ENCODE results near the gene FGR. TPM values are rescaled to one million over a fixed set of nuclear protein-coding genes. Genes with fewer than 3 reads are reported as not detected.

Gene FGR
- total and polyA plus RNA-seq, 2 donors (not counting 1 experiment from before 2014, with no cell fraction given), result 57.0 to 295 TPM

DNA sequence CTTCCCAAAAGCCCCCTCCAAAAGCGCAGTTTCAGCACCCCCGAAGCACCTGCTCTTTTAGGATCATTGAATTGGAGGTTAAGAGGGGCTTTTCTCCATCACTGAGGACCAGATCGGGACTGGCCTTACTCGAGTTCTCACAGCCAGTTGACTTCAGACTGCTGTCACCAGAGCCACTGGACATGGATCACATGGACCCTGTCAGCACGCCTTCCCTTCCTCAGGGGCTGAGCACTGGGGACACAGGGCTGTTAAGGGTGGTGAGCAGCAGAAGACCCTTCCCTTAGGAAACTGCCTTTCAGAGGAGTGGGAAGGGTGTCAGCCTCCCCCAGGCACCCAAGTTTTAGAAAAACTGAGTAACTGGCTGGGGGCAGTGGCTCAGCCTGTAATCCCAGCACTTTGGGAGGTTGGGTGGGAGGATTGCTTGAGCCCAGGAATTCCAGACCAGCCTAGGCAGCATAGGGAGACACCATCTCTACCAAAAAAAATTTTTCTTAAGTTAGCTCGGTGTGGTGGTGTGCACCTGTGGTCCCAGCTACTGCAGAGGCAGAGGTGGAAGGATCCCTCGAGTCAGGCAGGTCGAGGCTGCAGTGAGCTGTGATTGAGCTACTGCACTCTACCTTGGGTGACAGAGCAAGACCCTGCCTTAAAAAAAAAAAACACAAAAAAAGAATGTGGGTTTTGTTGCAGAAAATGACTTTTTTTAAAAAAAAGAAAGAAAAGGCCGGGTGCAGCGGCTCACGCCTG, 584 bp upstream of the FGR start:
- peak overlapping the region; percentile 94 for H3K27ac Mint-ChIP-seq
- H3K27ac ChIP-seq (ENCODE audit: low read length in 2 of 2), result peak overlapping the region; percentile 90
- POLR2A ChIA-PET, result interaction anchor here (0.7 to 1.4 kb wide), 7 partner anchors 10 to 657 kb away, joined by 3 to 5 read pairs (median 5); partner anchors contain the start of gene WASF2

More for the DNA sequence above, 584 bp upstream of the FGR start:
- CTCF ChIA-PET, result interaction anchor here (1.1 to 2.6 kb wide), 4 partner anchors 10 to 28 kb away, joined by 3 to 7 read pairs (median 7); no protein-coding TSS in a partner anchor
- no peak for TF ChIP-seq CTCF (IDR thresholded peaks at IDR 0.05)
- no peak for TF ChIP-seq EZH2 (IDR thresholded peaks at IDR 0.05; ENCODE audit: borderline replicate concordance, insufficient read depth, low read depth, low read length, poor library complexity, severe bottlenecking)
- Histone ChIP-seq H3K4me3 (ENCODE audit: control extremely low read depth in 1 of 5, extremely low read depth in 1 of 5, insufficient read depth in 1 of 5, low read depth in 2 of 5, low read length in 4 of 5) (peak overlapping the region in 4 of 5 experiments; percentile 68 to 78 (median 72)), H3K9ac (ENCODE audit: low read length) (peak overlapping the region; percentile 77), H3K4me1 (ENCODE audit: control insufficient read depth in 2 of 2, insufficient read depth in 2 of 2, low read length in 2 of 2) (peaks cover 61 to 84% of the 10 kb centered on the region in 2 donors), H3K36me3 (replicated peaks in 1 of 2; ENCODE audit: control extremely low read depth in 1 of 2, control insufficient read depth in 1 of 2, extremely low read depth in 1 of 2, insufficient read depth in 2 of 2, low read length in 1 of 2) (no peaks in the 10 kb centered on the region), H3K79me2 (ENCODE audit: control insufficient read depth, insufficient read depth, low read length) (peaks cover 12% of the 10 kb centered on the region), H3K27me3 (replicated peaks in 1 of 4; ENCODE audit: control extremely low read depth in 1 of 4, control insufficient read depth in 3 of 4, insufficient read depth in 4 of 4, low read length in 3 of 4) (no peaks in the 10 kb centered on the region), H3K9me3 (ENCODE audit: control extremely low read depth in 1 of 3, control insufficient read depth in 2 of 3, insufficient read depth in 1 of 3, low read length in 2 of 3) (peaks cover 0 to 8% (median 0%) of the 10 kb centered on the region in 3 donors), H4K20me1 (ENCODE audit: control insufficient read depth, insufficient read depth, low read length, poor library complexity, severe bottlenecking) (no peaks in the 10 kb centered on the region), H3K4me2 (replicated peaks; ENCODE audit: low read depth, low read length, poor library complexity, severe bottlenecking) (peak overlapping the region; percentile 95), H2AFZ (ENCODE audit: insufficient read depth, low read depth, low read length, poor library complexity, severe bottlenecking) (peak overlapping the region; percentile 74)
- no peak for ATAC-seq (ENCODE audit: low read depth)
- peak overlapping the region; percentile 88 for H3K4me3 Mint-ChIP-seq
- intact Hi-C loops (cut with micrococcal nuclease), result loop anchor here (1.0 to 2.0 kb wide), 2 partner anchors 9 to 27 kb away; no protein-coding TSS in a partner anchor
- peaks cover 73% of the 10 kb centered on the region for H3K4me1 Mint-ChIP-seq
- no peaks in the 10 kb centered on the region for H3K9me3 Mint-ChIP-seq (ENCODE audit: insufficient read depth)
- WGBS (ENCODE audit: insufficient coverage), result 82% methylated on average over 4 of the region's 11 CpGs
- DNase-seq, result peak; percentile 41
- no peaks in the 10 kb centered on the region for H3K27me3 Mint-ChIP-seq
